ENCODE data around the gene PGBD5.

Gene PGBD5

GRCh38 chr1:230322967-230323547, 103.1 kb downstream of the PGBD5 start:
- no peaks in the 10 kb centered on the region for H3K27me3 ChIP-seq
- no peak overlapping the region for H3K4me3 ChIP-seq (ENCODE audit: low read depth, low read length)
- H3K36me3 ChIP-seq: no peaks in the 10 kb centered on the region
- DNase-seq: no peak
- TF ChIP-seq, protein P1, sequence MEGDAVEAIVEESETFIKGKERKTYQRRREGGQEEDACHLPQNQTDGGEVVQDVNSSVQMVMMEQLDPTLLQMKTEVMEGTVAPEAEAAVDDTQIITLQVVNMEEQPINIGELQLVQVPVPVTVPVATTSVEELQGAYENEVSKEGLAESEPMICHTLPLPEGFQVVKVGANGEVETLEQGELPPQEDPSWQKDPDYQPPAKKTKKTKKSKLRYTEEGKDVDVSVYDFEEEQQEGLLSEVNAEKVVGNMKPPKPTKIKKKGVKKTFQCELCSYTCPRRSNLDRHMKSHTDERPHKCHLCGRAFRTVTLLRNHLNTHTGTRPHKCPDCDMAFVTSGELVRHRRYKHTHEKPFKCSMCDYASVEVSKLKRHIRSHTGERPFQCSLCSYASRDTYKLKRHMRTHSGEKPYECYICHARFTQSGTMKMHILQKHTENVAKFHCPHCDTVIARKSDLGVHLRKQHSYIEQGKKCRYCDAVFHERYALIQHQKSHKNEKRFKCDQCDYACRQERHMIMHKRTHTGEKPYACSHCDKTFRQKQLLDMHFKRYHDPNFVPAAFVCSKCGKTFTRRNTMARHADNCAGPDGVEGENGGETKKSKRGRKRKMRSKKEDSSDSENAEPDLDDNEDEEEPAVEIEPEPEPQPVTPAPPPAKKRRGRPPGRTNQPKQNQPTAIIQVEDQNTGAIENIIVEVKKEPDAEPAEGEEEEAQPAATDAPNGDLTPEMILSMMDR (IDR thresholded peaks at IDR 0.05; ENCODE audit: low read depth, low read length): no peak
- no peaks in the 10 kb centered on the region for H3K4me1 ChIP-seq
- H3K9me3 ChIP-seq: no peaks in the 10 kb centered on the region

DNA sequence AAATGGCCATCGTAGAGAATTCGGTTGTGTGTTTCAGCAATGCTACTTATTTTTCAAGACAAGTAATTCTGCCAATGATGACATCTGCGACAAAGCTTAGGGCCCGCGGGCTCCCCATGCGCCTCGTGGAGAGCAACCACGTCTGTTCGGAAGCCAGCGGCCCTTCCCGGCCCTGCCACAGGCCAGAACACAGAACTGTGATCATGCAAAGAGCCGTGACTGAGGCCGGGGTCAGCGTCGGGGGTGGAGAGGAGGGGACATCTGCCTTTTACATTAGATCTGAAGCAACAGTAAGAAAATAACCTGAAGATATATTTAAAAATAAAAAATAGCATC, 103.7 kb downstream of the PGBD5 start:
- Histone ChIP-seq H3K9me3 (no peaks in the 10 kb centered on the region), H3K4me3 (ENCODE audit: low read depth, low read length) (no peak overlapping the region), H3K36me3 (no peaks in the 10 kb centered on the region), H3K4me1 (no peaks in the 10 kb centered on the region), H3K27me3 (no peaks in the 10 kb centered on the region)
- no peak for DNase-seq
- TF ChIP-seq, protein P1 (IDR thresholded peaks at IDR 0.05; ENCODE audit: low read depth, low read length): no peak

GRCh38 chr1:230321741-230322420, 104.3 kb downstream of the PGBD5 start:
- TF ChIP-seq, protein P1 (IDR thresholded peaks at IDR 0.05; ENCODE audit: low read depth, low read length): no peak
- Histone ChIP-seq H3K4me1 (no peaks in the 10 kb centered on the region), H3K36me3 (no peaks in the 10 kb centered on the region), H3K27me3 (no peaks in the 10 kb centered on the region), H3K9me3 (no peaks in the 10 kb centered on the region), H3K4me3 (ENCODE audit: low read depth, low read length) (no peak overlapping the region)
- no peak for DNase-seq

DNA sequence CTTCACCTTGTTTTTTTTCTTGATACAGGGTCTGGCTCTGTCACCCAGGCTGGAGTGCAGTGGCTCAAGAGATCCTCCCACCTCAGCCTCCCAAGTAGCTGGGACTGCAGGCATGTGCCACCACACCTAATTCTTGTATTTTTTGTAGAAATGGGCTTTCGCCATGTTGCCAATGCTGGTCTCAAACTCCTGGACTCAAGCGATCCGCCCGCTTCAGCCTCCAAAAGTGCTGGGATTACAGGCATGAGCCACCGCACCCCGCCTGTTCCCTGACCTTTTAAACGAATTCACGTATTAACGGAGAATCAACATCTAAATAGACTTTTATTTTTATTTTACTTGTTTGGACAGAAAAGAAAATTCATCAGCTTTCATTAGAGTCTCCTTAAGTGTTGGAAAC, 104.8 kb downstream of the PGBD5 start:
- Histone ChIP-seq H3K27me3 (no peaks in the 10 kb centered on the region), H3K4me1 (no peaks in the 10 kb centered on the region), H3K9me3 (no peaks in the 10 kb centered on the region), H3K4me3 (ENCODE audit: low read depth, low read length) (no peak overlapping the region), H3K36me3 (no peaks in the 10 kb centered on the region)
- no peak for DNase-seq
- TF ChIP-seq, protein P1 (IDR thresholded peaks at IDR 0.05; ENCODE audit: low read depth, low read length): no peak

GRCh38 chr1:230320804-230321203, 105.3 kb downstream of the PGBD5 start:
- Histone ChIP-seq H3K36me3 (no peaks in the 10 kb centered on the region), H3K9me3 (no peaks in the 10 kb centered on the region), H3K4me1 (no peaks in the 10 kb centered on the region), H3K4me3 (ENCODE audit: low read depth, low read length) (no peak overlapping the region), H3K27me3 (no peaks in the 10 kb centered on the region)
- TF ChIP-seq, protein P1 (IDR thresholded peaks at IDR 0.05; ENCODE audit: low read depth, low read length): no peak
- no peak for DNase-seq

DNA sequence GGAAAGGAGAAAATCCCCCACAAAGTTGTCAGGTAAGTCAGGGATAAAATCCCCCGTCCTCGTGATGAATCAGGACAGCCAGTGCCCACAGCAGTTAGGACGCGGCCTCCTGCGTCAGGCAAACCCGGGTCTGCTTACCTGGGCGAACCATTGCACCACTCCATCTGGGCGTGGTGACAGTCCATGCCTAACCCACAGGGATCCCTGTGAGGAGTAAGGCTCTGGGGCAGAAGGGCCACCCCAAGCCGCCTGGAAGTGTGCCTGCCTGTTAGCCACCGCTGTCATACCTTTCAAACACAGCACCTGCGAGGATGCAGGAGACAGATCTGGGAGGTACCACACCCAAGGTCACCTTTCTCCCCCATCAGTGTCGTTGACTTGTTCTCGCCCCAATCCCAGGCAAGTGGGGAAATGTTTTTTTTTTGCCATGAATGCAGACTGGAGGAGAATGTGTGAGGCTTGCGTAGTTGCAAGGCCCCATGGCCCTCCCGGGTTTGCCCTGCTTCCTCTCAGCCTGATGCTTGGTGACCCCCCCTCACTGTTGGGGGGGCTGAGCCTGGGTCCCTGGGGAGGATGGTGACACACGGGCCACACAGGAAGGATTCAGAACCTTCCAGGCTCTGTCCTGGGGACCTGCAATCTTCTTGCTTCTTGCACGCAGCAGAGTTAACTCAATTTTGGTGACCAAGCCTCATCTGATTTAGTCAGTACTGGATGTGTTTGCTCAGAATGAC, 107.0 kb downstream of the PGBD5 start:
- no peaks in the 10 kb centered on the region for H3K27me3 ChIP-seq
- no peaks in the 10 kb centered on the region for H3K36me3 ChIP-seq
- no peaks in the 10 kb centered on the region for H3K9me3 ChIP-seq
- TF ChIP-seq, protein P1 (IDR thresholded peaks at IDR 0.05; ENCODE audit: low read depth, low read length): no peak
- no peak for DNase-seq
- no peak overlapping the region for H3K4me3 ChIP-seq (ENCODE audit: low read depth, low read length)
- H3K4me1 ChIP-seq: no peaks in the 10 kb centered on the region

All from BE2C (cell line).